NCI-H345 treated with DMSO at 0.1 percent for 48 hours (cell line): ENCODE results near the gene ATOH1.
A peak's percentile ranks its signal among the peaks of the same experiment; 100 is the strongest.

Source experiments
- DNase-seq: peaks from one replicate; lab custom pipeline; 2025; ENCODE audit not compliant: unreplicated experiment; lab: John Stamatoyannopoulos, UW

Gene ATOH1

GRCh38 chr4:93828332-93828994 is at the start of gene ATOH1:
ATOH1 (plus strand) TSS chr4:93828753; CDS start chr4:93828927, 174 bp downstream.
- DNase-seq = no peak

- no peak for DNase-seq
Observed at GRCh38 chr4:93779228-93779627, 49.3 kb upstream of the ATOH1 start.

- DNase-seq = no peak
Observed at GRCh38 chr4:93780080-93780479, 48.5 kb upstream of the ATOH1 start.

- no peak for DNase-seq
Observed at GRCh38 chr4:93781198-93781597, 47.4 kb upstream of the ATOH1 start.

GRCh38 chr4:93786149-93786548 is 42.4 kb upstream of the ATOH1 start:
- no peak for DNase-seq

- no peak for DNase-seq
Observed at GRCh38 chr4:93788712-93789111, 39.8 kb upstream of the ATOH1 start.

- DNase-seq = peak; percentile 32
Observed at GRCh38 chr4:93791570-93792195, 36.9 kb upstream of the ATOH1 start.

- DNase-seq = no peak
Observed at GRCh38 chr4:93802045-93802444, 26.5 kb upstream of the ATOH1 start.

- DNase-seq = no peak
Observed at GRCh38 chr4:93809773-93810172, 18.8 kb upstream of the ATOH1 start.

GRCh38 chr4:93810340-93810992 is 18.1 kb upstream of the ATOH1 start:
- no peak for DNase-seq

GRCh38 chr4:93813092-93813491 is 15.5 kb upstream of the ATOH1 start:
- no peak for DNase-seq

- DNase-seq = no peak
Observed at GRCh38 chr4:93814141-93814540, 14.4 kb upstream of the ATOH1 start.

- no peak for DNase-seq
Observed at GRCh38 chr4:93814722-93815121, 13.8 kb upstream of the ATOH1 start.

GRCh38 chr4:93825551-93826216 is 2.9 kb upstream of the ATOH1 start:
- DNase-seq = no peak

GRCh38 chr4:93827272-93827947 is 1.1 kb upstream of the ATOH1 start:
- no peak for DNase-seq

- peak; percentile 3 for DNase-seq
Observed at GRCh38 chr4:93828995-93829819, 654 bp downstream of the ATOH1 start.

- DNase-seq = no peak
Observed at GRCh38 chr4:93829820-93830687, 1.5 kb downstream of the ATOH1 start.

- no peak for DNase-seq
Observed at GRCh38 chr4:93831716-93832496, 3.4 kb downstream of the ATOH1 start.
